Natural killer cell (primary cell): ENCODE data around the gene OR51B2. TPM values are rescaled to one million over a fixed set of nuclear protein-coding genes. Genes with fewer than 3 reads are reported as not detected.
"Not testable (repeated sequence)": the region's sequence is repeated elsewhere in the genome, so short reads cannot be mapped to it uniquely, and the experiment has no call there.

Experiments used
- ATAC-seq, 3 donors: fragments of 150-1000 bp in 2 of 3; fragments of 200-7000 bp in 1 of 3; cut with Tn5 transposase; 1 replicate in 1 of 3; 2 replicates in 2 of 3; pipeline ENCODE4 v1.10.0; 2021; ENCODE audit warnings: mild to moderate bottlenecking in 2 of 3, moderate library complexity in 2 of 3
- DNase-seq, 2 donors: peaks; one replicate each; pipeline versions ENCODE4 v3.0.0 to v3.0.0-alpha.2; 2013 to 2021; ENCODE audit warnings: mixed read lengths in 1 of 2
- H3K27ac ChIP-seq: one replicate; pipeline ENCODE4 v1.5.1; 2013; ENCODE audit warnings: mild to moderate bottlenecking, low read length
- H3K27me3 ChIP-seq: one replicate; pipeline ENCODE4 v1.6.1; 2013; ENCODE audit warnings: low read length; ENCODE audit not compliant: control insufficient read depth, insufficient read depth
- H3K36me3 ChIP-seq: one replicate; pipeline ENCODE4 v1.6.1; 2013; ENCODE audit warnings: low read length; ENCODE audit not compliant: control insufficient read depth, insufficient read depth
- H3K4me1 ChIP-seq: one replicate; pipeline ENCODE4 v1.6.1; 2013; ENCODE audit warnings: low read length; ENCODE audit not compliant: control insufficient read depth, insufficient read depth
- H3K4me3 ChIP-seq: one replicate; pipeline ENCODE4 v1.5.1; 2013; ENCODE audit warnings: low read length
- H3K9me3 ChIP-seq: one replicate; pipeline ENCODE4 v1.6.1; 2013; ENCODE audit warnings: low read length; ENCODE audit not compliant: control insufficient read depth, insufficient read depth
- H3K27ac Mint-ChIP-seq, 2 donors: one replicate each; pipeline ENCODE4 v1.8.0; 2022; ENCODE audit warnings: mild to moderate bottlenecking in 2 of 2, mixed read lengths in 2 of 2, moderate library complexity in 1 of 2
- H3K27me3 Mint-ChIP-seq, 2 donors: one replicate each; pipeline ENCODE4 v1.8.0; 2022; ENCODE audit warnings: low read depth in 2 of 2, mixed read lengths in 2 of 2
- H3K36me3 Mint-ChIP-seq: one replicate; pipeline ENCODE4 v1.8.0; 2022; ENCODE audit warnings: mixed read lengths
- H3K4me1 Mint-ChIP-seq, 2 donors: one replicate each; pipeline ENCODE4 v1.8.0; 2022; ENCODE audit warnings: mixed read lengths in 2 of 2
- H3K4me3 Mint-ChIP-seq: one replicate; pipeline ENCODE4 v1.8.0; 2022; ENCODE audit warnings: mild to moderate bottlenecking, moderate library complexity, mixed read lengths
- H3K9me3 Mint-ChIP-seq, 2 donors: one replicate each; pipeline ENCODE4 v1.8.0; 2022; ENCODE audit warnings: mixed read lengths in 2 of 2
- CTCF ChIP-seq: fragments of 200-600 bp; IDR thresholded peaks from one replicate; pipeline ENCODE4 v1.8.0; 2022; ENCODE audit warnings: antibody characterized with exemption
- WGBS: methylation state at CpG from one replicate; pipeline ENCODE4 v1.1.7; 2013; ENCODE audit warnings: missing lambda C conversion rate; ENCODE audit not compliant: insufficient coverage; 5-methylcytosine and 5-hydroxymethylcytosine counted together
- intact Hi-C: fragments of 100-400 bp; cut with micrococcal nuclease; formaldehyde crosslinking; loops from one replicate; pipeline ENCODE4 v1.14.2; 2022
- total RNA-seq, 4 donors: library from RNA; stranded (reverse); fragments of 120-200 nt in 1 of 4; gene quantifications; one replicate each; pipeline versions ENCODE4 v1.2.3 to v1.2.4, GENCODE V29; 2013 to 2022

OR51B2 gene
- total RNA-seq, 3 donors from 2014 or later (not counting 1 experiment from before 2014, with no cell fraction given), result not detected

- no peaks in the 10 kb centered on the region for H3K27me3 Mint-ChIP-seq
- Histone ChIP-seq H3K4me3 (no peak overlapping the region), H3K36me3 (no peaks in the 10 kb centered on the region), H3K27ac (no peak overlapping the region), H3K9me3 (no peaks in the 10 kb centered on the region), H3K4me1 (no peaks in the 10 kb centered on the region), H3K27me3 (no peaks in the 10 kb centered on the region)
- 94% methylated on average over 2 of the region's 2 CpGs for WGBS
- H3K4me1 Mint-ChIP-seq, result no peaks in the 10 kb centered on the region
- no peak overlapping the region for H3K4me3 Mint-ChIP-seq
- no peak for TF ChIP-seq CTCF
- intact Hi-C loops, result no loop called here
- DNase-seq (no peak), ATAC-seq (no peak)
- no peaks in the 10 kb centered on the region for H3K9me3 Mint-ChIP-seq
- H3K36me3 Mint-ChIP-seq, result no peaks in the 10 kb centered on the region
- no peak overlapping the region for H3K27ac Mint-ChIP-seq
These were observed 43.5 kb upstream of the OR51B2 start for GRCh38 chr11:5367448-5368074.

- H3K36me3 ChIP-seq, result no peaks in the 10 kb centered on the region
- ATAC-seq (no peak), DNase-seq (no peak)
- no peak overlapping the region for H3K27ac Mint-ChIP-seq
- no peaks in the 10 kb centered on the region for H3K4me1 Mint-ChIP-seq
- H3K36me3 Mint-ChIP-seq, result no peaks in the 10 kb centered on the region
- H3K27me3 Mint-ChIP-seq, result no peaks in the 10 kb centered on the region
- H3K9me3 ChIP-seq, result no peaks in the 10 kb centered on the region
- intact Hi-C loops, result no loop called here
- no peaks in the 10 kb centered on the region for H3K9me3 Mint-ChIP-seq
- H3K27ac ChIP-seq, result no peak overlapping the region
- no peak overlapping the region for H3K4me3 ChIP-seq
- WGBS, result 75% methylated on average over 1 of the region's 1 CpG
- no peaks in the 10 kb centered on the region for H3K27me3 ChIP-seq
- H3K4me1 ChIP-seq, result no peaks in the 10 kb centered on the region
- TF ChIP-seq CTCF, result no peak
- no peak overlapping the region for H3K4me3 Mint-ChIP-seq
These were observed 42.8 kb upstream of the OR51B2 start for GRCh38 chr11:5366856-5367255.

- H3K9me3 ChIP-seq, DNase-seq, H3K4me1 ChIP-seq, H3K27ac ChIP-seq, intact Hi-C loops, H3K4me3 Mint-ChIP-seq, H3K4me3 ChIP-seq, H3K4me1 Mint-ChIP-seq, H3K27ac Mint-ChIP-seq, H3K27me3 ChIP-seq, H3K9me3 Mint-ChIP-seq, H3K36me3 ChIP-seq, H3K36me3 Mint-ChIP-seq, H3K27me3 Mint-ChIP-seq, ATAC-seq: not testable (repeated sequence)
- 93% methylated on average over 6 of the region's 6 CpGs for WGBS
These were observed 42.3 kb upstream of the OR51B2 start for GRCh38 chr11:5366365-5366764.

GRCh38 chr11:5364214-5364613 is 40.1 kb upstream of the OR51B2 start:
- Histone ChIP-seq H3K27me3 (no peaks in the 10 kb centered on the region), H3K4me3 (no peak overlapping the region), H3K27ac (no peak overlapping the region), H3K9me3 (no peaks in the 10 kb centered on the region), H3K36me3 (no peaks in the 10 kb centered on the region), H3K4me1 (no peaks in the 10 kb centered on the region)
- no peak for DNase-seq
- no peak overlapping the region for H3K4me3 Mint-ChIP-seq
- intact Hi-C loops, result no loop called here
- H3K36me3 Mint-ChIP-seq, result no peaks in the 10 kb centered on the region
- no peak for TF ChIP-seq CTCF
- no peak for ATAC-seq
- no peaks in the 10 kb centered on the region for H3K9me3 Mint-ChIP-seq
- 85% methylated on average over 2 of the region's 2 CpGs for WGBS
- H3K27ac Mint-ChIP-seq, result no peak overlapping the region
- no peaks in the 10 kb centered on the region for H3K4me1 Mint-ChIP-seq
- H3K27me3 Mint-ChIP-seq, result no peaks in the 10 kb centered on the region
